ENCODE results near the gene CNTNAP1. TPM values are rescaled to one million over a fixed set of nuclear protein-coding genes. Genes with fewer than 3 reads are reported as not detected.
A peak's percentile ranks its signal among the peaks of the same experiment; 100 is the strongest.

CNTNAP1 gene
- total RNA-seq, 4 donors from 2014 or later: 3.7 to 43.8 (median 10.1) TPM

GRCh38 chr17:42642336-42642735, 40.0 kb upstream of the CNTNAP1 start:
- in situ Hi-C loops (cut with MboI; ENCODE audit: low pct_ligation_motif_present in 1 of 4, low pct_unique_long_range_greater_than_20kb in 1 of 4, low sequenced_read_pairs in 3 of 4) (no loop called here), intact Hi-C loops (cut with DNase I; ENCODE audit: low total_unique reads) (no loop called here)

GRCh38 chr17:42647778-42648177, 34.6 kb upstream of the CNTNAP1 start:
- Histone ChIP-seq H3K9me3 (no peaks in the 10 kb centered on the region), H3K4me1 (no peaks in the 10 kb centered on the region), H3K36me3 (no peaks in the 10 kb centered on the region), H3K4me3 (no peak overlapping the region), H3K27ac (no peak overlapping the region), H3K27me3 (no peaks in the 10 kb centered on the region)
- DNase-seq: no peak
- intact Hi-C loops (cut with DNase I; ENCODE audit: low total_unique reads): no loop called here
- TF ChIP-seq CTCF (IDR thresholded peaks at IDR 0.05): no peak
- TF ChIP-seq POLR2A (IDR thresholded peaks at IDR 0.05): no peak
- TF ChIP-seq POLR2AphosphoS5 (IDR thresholded peaks at IDR 0.05): no peak
- TF ChIP-seq EP300 (IDR thresholded peaks at IDR 0.05; ENCODE audit: low read depth): no peak
- in situ Hi-C loops (cut with MboI; ENCODE audit: low pct_ligation_motif_present in 1 of 4, low pct_unique_long_range_greater_than_20kb in 1 of 4, low sequenced_read_pairs in 3 of 4): no loop called here
- 56 to 83% methylated on average over 4 to 5 of the region's 5 CpGs for WGBS, 2 donors (ENCODE audit: low coverage in 1 of 2)

More at GRCh38 chr17:42642336-42642735, 40.0 kb upstream of the CNTNAP1 start:
- WGBS, 2 donors (ENCODE audit: low coverage in 1 of 2): 20 to 40% methylated on average over 2 of the region's 2 CpGs
- Histone ChIP-seq H3K4me1 (no peaks in the 10 kb centered on the region), H3K36me3 (no peaks in the 10 kb centered on the region), H3K27me3 (no peaks in the 10 kb centered on the region), H3K27ac (no peak overlapping the region), H3K9me3 (no peaks in the 10 kb centered on the region), H3K4me3 (no peak overlapping the region)
- TF ChIP-seq POLR2A (IDR thresholded peaks at IDR 0.05) (no peak), EP300 (IDR thresholded peaks at IDR 0.05; ENCODE audit: low read depth) (no peak), CTCF (IDR thresholded peaks at IDR 0.05) (no peak), POLR2AphosphoS5 (IDR thresholded peaks at IDR 0.05) (no peak)
- no peak for DNase-seq

- Histone ChIP-seq H3K36me3 (no peaks in the 10 kb centered on the region), H3K9me3 (no peaks in the 10 kb centered on the region), H3K27me3 (peaks cover 18% of the 10 kb centered on the region), H3K27ac (no peak overlapping the region), H3K4me1 (peaks cover 5 to 18% (median 15%) of the 10 kb centered on the region in 4 donors), H3K4me3 (no peak overlapping the region)
- no peak for DNase-seq
- TF ChIP-seq POLR2AphosphoS5 (IDR thresholded peaks at IDR 0.05): no peak
- no peak for TF ChIP-seq EP300 (IDR thresholded peaks at IDR 0.05; ENCODE audit: low read depth)
- no peak for TF ChIP-seq CTCF (IDR thresholded peaks at IDR 0.05)
- TF ChIP-seq POLR2A (IDR thresholded peaks at IDR 0.05): no peak
- 52 to 79% methylated on average over 3 to 4 of the region's 4 CpGs for WGBS, 2 donors (ENCODE audit: low coverage in 1 of 2)
- intact Hi-C loops (cut with DNase I; ENCODE audit: low total_unique reads): no loop called here
- in situ Hi-C loops (cut with MboI; ENCODE audit: low pct_ligation_motif_present in 1 of 4, low pct_unique_long_range_greater_than_20kb in 1 of 4, low sequenced_read_pairs in 3 of 4): no loop called here
Observed at GRCh38 chr17:42651392-42651791, 30.9 kb upstream of the CNTNAP1 start.

GRCh38 chr17:42653179-42654124, 28.9 kb upstream of the CNTNAP1 start:
- Histone ChIP-seq H3K4me3 (peak overlapping the region in 3 of 4 donors; percentile 13 to 33 (median 23)), H3K4me1 (peaks cover 5 to 18% (median 15%) of the 10 kb centered on the region in 4 donors), H3K36me3 (no peaks in the 10 kb centered on the region), H3K27ac (peak overlapping the region; percentile 70 to 81 (median 77)), H3K27me3 (peaks cover 18% of the 10 kb centered on the region), H3K9me3 (no peaks in the 10 kb centered on the region)
- DNase-seq: peak; percentile 31
- intact Hi-C loops (cut with DNase I; ENCODE audit: low total_unique reads) (no loop called here), in situ Hi-C loops (cut with MboI; ENCODE audit: low pct_ligation_motif_present in 1 of 4, low pct_unique_long_range_greater_than_20kb in 1 of 4, low sequenced_read_pairs in 3 of 4) (no loop called here)
- TF ChIP-seq EP300 (IDR thresholded peaks at IDR 0.05; ENCODE audit: low read depth) (no peak), POLR2AphosphoS5 (IDR thresholded peaks at IDR 0.05) (no peak), POLR2A (IDR thresholded peaks at IDR 0.05) (no peak), CTCF (IDR thresholded peaks at IDR 0.05) (no peak)
- WGBS, 2 donors (ENCODE audit: low coverage in 1 of 2): 35 to 53% methylated on average over 10 to 42 of the region's 42 CpGs

Measured in transverse colon (tissue), 4 donors.